Measurements from ENCODE around the gene CDK7. TPM values are rescaled to one million over a fixed set of nuclear protein-coding genes. Genes with fewer than 3 reads are reported as not detected.

The CDK7 gene
- total and polyA plus RNA-seq, 5 donors = 11.2 to 16.8 (median 11.8) TPM

- intact Hi-C loops (cut with DNase I) = no loop called here
- Histone ChIP-seq H3K4me1 (ENCODE audit: control insufficient read depth, insufficient read depth, low read length) (no peaks in the 10 kb centered on the region), H3K27ac (ENCODE audit: low read length) (no peak overlapping the region), H3K4me3 (ENCODE audit: low read length) (no peak overlapping the region), H3K9me3 (ENCODE audit: control insufficient read depth, low read length) (no peaks in the 10 kb centered on the region), H3K27me3 (ENCODE audit: control insufficient read depth, insufficient read depth) (no peaks in the 10 kb centered on the region)
- DNase-seq (no peak), ATAC-seq (no peak)
- 97% methylated on average over 2 of the region's 2 CpGs for WGBS
These were observed 57.6 kb downstream of the CDK7 start for GRCh38 chr5:69292306-69292705.

- no peak overlapping the region for H3K27ac ChIP-seq (ENCODE audit: low read length)
- H3K9me3 ChIP-seq (ENCODE audit: control insufficient read depth, low read length) = no peaks in the 10 kb centered on the region
- H3K4me1 ChIP-seq (ENCODE audit: control insufficient read depth, insufficient read depth, low read length) = no peaks in the 10 kb centered on the region
- no peak overlapping the region for H3K4me3 ChIP-seq (ENCODE audit: low read length)
- no peaks in the 10 kb centered on the region for H3K27me3 ChIP-seq (ENCODE audit: control insufficient read depth, insufficient read depth)
- intact Hi-C loops (cut with DNase I) = no loop called here
- no peak for ATAC-seq
- no peak for DNase-seq
- 50% methylated on average over 1 of the region's 1 CpG for WGBS
These were observed 59.2 kb downstream of the CDK7 start for GRCh38 chr5:69293882-69294281.

DNA sequence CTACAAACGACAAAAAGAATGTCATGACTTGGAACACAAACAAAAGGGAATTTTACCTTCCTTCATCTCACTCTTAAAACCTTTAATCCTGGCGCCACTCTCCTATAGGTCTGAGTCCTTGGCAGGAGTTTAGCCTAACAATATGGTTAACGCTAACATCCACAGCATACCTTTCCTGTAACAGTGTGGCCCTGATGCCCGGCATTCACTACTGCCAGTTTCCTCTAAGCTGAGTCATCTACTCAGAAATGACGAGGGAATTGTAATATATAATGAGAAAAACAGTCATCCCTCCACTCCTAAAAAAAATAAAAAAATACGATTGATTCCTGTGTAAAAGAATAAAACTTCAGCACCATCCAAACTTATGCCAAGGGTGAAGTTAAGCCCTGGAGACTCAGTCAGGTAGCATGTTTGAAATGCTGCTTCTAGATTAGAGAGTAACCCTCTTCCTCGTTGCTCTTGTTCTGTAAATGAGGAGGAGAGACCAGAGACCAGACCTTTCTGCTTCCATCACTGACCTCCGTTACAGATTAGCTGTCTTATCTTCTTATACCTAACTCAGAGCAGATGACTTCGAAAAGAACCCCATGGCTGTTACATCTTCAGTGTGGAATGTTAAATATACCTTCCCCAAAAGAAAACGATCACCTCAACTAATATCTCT, 60.5 kb downstream of the CDK7 start:
- Histone ChIP-seq H3K9me3 (ENCODE audit: control insufficient read depth, low read length) (no peaks in the 10 kb centered on the region), H3K4me1 (ENCODE audit: control insufficient read depth, insufficient read depth, low read length) (no peaks in the 10 kb centered on the region), H3K27me3 (ENCODE audit: control insufficient read depth, insufficient read depth) (no peaks in the 10 kb centered on the region), H3K4me3 (ENCODE audit: low read length) (no peak overlapping the region), H3K27ac (ENCODE audit: low read length) (no peak overlapping the region)
- DNase-seq = no peak
- 49% methylated on average over 10 of the region's 10 CpGs for WGBS
- ATAC-seq = no peak
- intact Hi-C loops (cut with DNase I) = no loop called here

- no peak for DNase-seq
- WGBS = 82% methylated on average over 6 of the region's 6 CpGs
- Histone ChIP-seq H3K9me3 (ENCODE audit: control insufficient read depth, low read length) (no peaks in the 10 kb centered on the region), H3K27me3 (ENCODE audit: control insufficient read depth, insufficient read depth) (no peaks in the 10 kb centered on the region), H3K27ac (ENCODE audit: low read length) (no peak overlapping the region), H3K4me1 (ENCODE audit: control insufficient read depth, insufficient read depth, low read length) (no peaks in the 10 kb centered on the region), H3K4me3 (ENCODE audit: low read length) (no peak overlapping the region)
- ATAC-seq = no peak
- intact Hi-C loops (cut with DNase I) = no loop called here
These were observed 64.9 kb downstream of the CDK7 start for GRCh38 chr5:69299625-69300024.

GRCh38 chr5:69300537-69301203, 66.0 kb downstream of the CDK7 start:
- no peak overlapping the region for H3K27ac ChIP-seq (ENCODE audit: low read length)
- intact Hi-C loops (cut with DNase I) = no loop called here
- no peaks in the 10 kb centered on the region for H3K27me3 ChIP-seq (ENCODE audit: control insufficient read depth, insufficient read depth)
- no peak overlapping the region for H3K4me3 ChIP-seq (ENCODE audit: low read length)
- no peak for DNase-seq
- ATAC-seq = no peak
- H3K9me3 ChIP-seq (ENCODE audit: control insufficient read depth, low read length) = no peaks in the 10 kb centered on the region
- no peaks in the 10 kb centered on the region for H3K4me1 ChIP-seq (ENCODE audit: control insufficient read depth, insufficient read depth, low read length)
- 68% methylated on average over 5 of the region's 5 CpGs for WGBS

- H3K9me3 ChIP-seq (ENCODE audit: control insufficient read depth, low read length) = no peaks in the 10 kb centered on the region
- 88% methylated on average over 8 of the region's 8 CpGs for WGBS
- intact Hi-C loops (cut with DNase I) = no loop called here
- no peaks in the 10 kb centered on the region for H3K27me3 ChIP-seq (ENCODE audit: control insufficient read depth, insufficient read depth)
- no peak for ATAC-seq
- no peak for DNase-seq
- H3K4me3 ChIP-seq (ENCODE audit: low read length) = no peak overlapping the region
- H3K4me1 ChIP-seq (ENCODE audit: control insufficient read depth, insufficient read depth, low read length) = no peaks in the 10 kb centered on the region
- H3K27ac ChIP-seq (ENCODE audit: low read length) = no peak overlapping the region
These were observed 70.8 kb downstream of the CDK7 start for GRCh38 chr5:69305512-69305911.

DNA sequence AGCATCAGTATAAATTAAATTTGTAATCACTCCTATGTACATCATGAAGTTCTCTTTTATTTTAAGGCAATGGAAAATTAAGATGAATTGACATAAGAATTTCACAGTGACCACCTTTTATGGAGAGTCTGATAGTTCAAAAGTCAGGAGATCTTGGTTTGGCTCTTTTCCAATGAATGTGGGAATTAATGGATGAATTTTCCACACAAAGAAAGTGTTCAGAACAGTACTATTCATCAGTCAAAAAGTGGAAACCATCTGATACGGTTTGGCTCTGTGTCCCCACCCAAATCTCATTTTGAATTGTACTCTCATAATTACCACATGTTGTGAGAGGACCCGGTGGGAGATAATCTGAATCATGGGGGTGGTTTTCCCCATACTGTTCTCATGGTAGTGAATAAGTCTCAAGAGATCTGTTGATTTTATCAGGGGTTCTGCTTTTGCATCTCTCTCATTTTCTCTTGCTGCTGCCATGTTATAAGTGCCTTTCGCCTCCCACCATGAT, 73.4 kb downstream of the CDK7 start:
- intact Hi-C loops (cut with DNase I) = no loop called here
- H3K4me1 ChIP-seq (ENCODE audit: control insufficient read depth, insufficient read depth, low read length) = no peaks in the 10 kb centered on the region
- WGBS = 63% methylated on average over 3 of the region's 3 CpGs
- H3K4me3 ChIP-seq (ENCODE audit: low read length) = no peak overlapping the region
- no peaks in the 10 kb centered on the region for H3K27me3 ChIP-seq (ENCODE audit: control insufficient read depth, insufficient read depth)
- H3K27ac ChIP-seq (ENCODE audit: low read length) = no peak overlapping the region
- H3K9me3 ChIP-seq (ENCODE audit: control insufficient read depth, low read length) = no peaks in the 10 kb centered on the region
- DNase-seq (no peak), ATAC-seq (no peak)

- no peak overlapping the region for H3K4me3 ChIP-seq (ENCODE audit: low read length)
- DNase-seq = no peak
- WGBS = 96% methylated on average over 5 of the region's 5 CpGs
- no peaks in the 10 kb centered on the region for H3K4me1 ChIP-seq (ENCODE audit: control insufficient read depth, insufficient read depth, low read length)
- no peaks in the 10 kb centered on the region for H3K9me3 ChIP-seq (ENCODE audit: control insufficient read depth, low read length)
- no peak overlapping the region for H3K27ac ChIP-seq (ENCODE audit: low read length)
- intact Hi-C loops (cut with DNase I) = no loop called here
- H3K27me3 ChIP-seq (ENCODE audit: control insufficient read depth, insufficient read depth) = no peaks in the 10 kb centered on the region
- no peak for ATAC-seq
These were observed 74.7 kb downstream of the CDK7 start for GRCh38 chr5:69309380-69309779.

GRCh38 chr5:69312459-69313160, 77.9 kb downstream of the CDK7 start:
- H3K27ac ChIP-seq (ENCODE audit: low read length) = no peak overlapping the region
- ATAC-seq (no peak), DNase-seq (no peak)
- intact Hi-C loops (cut with DNase I) = no loop called here
- 60% methylated on average over 5 of the region's 5 CpGs for WGBS
- H3K4me1 ChIP-seq (ENCODE audit: control insufficient read depth, insufficient read depth, low read length) = no peaks in the 10 kb centered on the region
- no peak overlapping the region for H3K4me3 ChIP-seq (ENCODE audit: low read length)
- no peaks in the 10 kb centered on the region for H3K9me3 ChIP-seq (ENCODE audit: control insufficient read depth, low read length)
- no peaks in the 10 kb centered on the region for H3K27me3 ChIP-seq (ENCODE audit: control insufficient read depth, insufficient read depth)

DNA sequence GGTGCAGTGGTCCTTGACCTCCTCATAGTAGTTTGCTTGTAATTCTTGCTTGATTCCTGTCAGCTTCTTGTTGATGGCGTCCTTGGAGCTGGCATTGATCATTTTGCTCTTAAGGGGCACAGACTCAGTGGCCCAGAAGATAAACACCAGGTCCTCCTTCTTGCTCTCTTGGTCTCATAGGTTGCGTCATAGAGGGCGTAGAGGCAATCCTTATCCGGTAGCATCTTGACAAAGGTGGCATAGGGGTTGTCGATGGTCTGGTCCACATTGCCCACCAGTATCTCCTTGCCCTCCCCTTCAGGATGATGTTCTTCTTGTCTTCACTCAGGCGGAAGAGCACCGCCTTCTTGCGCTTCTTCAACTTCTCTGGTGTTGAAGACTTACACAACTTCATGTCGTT, 78.7 kb downstream of the CDK7 start:
- WGBS = 95% methylated on average over 9 of the region's 9 CpGs
- Histone ChIP-seq H3K4me1 (ENCODE audit: control insufficient read depth, insufficient read depth, low read length) (no peaks in the 10 kb centered on the region), H3K4me3 (ENCODE audit: low read length) (no peak overlapping the region), H3K27me3 (ENCODE audit: control insufficient read depth, insufficient read depth) (no peaks in the 10 kb centered on the region), H3K27ac (ENCODE audit: low read length) (no peak overlapping the region), H3K9me3 (ENCODE audit: control insufficient read depth, low read length) (no peaks in the 10 kb centered on the region)
- intact Hi-C loops (cut with DNase I) = no loop called here
- DNase-seq (no peak), ATAC-seq (no peak)

DNA sequence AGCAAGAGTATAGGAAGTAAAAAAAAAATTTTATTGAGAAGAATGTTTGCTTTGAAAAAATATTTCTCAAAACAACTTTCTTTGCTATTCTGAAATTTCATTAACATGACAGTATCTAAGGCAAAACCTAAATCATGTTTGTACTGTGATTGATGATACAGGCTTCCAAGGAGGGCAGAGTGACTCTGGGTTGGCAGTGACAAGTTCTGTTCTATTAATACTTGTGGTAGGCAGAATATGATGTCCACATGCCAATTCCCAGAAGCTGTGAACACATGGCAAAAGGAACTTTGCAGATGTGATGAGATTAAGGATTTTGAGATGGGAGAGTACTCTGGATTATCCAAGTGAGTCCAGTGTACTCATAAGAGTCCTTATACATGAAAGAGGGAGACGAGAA, 81.3 kb downstream of the CDK7 start:
- WGBS = 95% methylated on average over 1 of the region's 1 CpG
- Histone ChIP-seq H3K27me3 (ENCODE audit: control insufficient read depth, insufficient read depth) (no peaks in the 10 kb centered on the region), H3K4me1 (ENCODE audit: control insufficient read depth, insufficient read depth, low read length) (no peaks in the 10 kb centered on the region), H3K27ac (ENCODE audit: low read length) (no peak overlapping the region), H3K4me3 (ENCODE audit: low read length) (no peak overlapping the region), H3K9me3 (ENCODE audit: control insufficient read depth, low read length) (no peaks in the 10 kb centered on the region)
- no peak for DNase-seq
- intact Hi-C loops (cut with DNase I) = no loop called here
- ATAC-seq = no peak

Data from right cardiac atrium (tissue), 5 donors.